IMR-90 (cell line): ENCODE data around the gene DPYSL5. TPM values are rescaled to one million over a fixed set of nuclear protein-coding genes. Genes with fewer than 3 reads are reported as not detected.

Experiments
- ATAC-seq: fragments of 200-7000 bp; cut with Tn5 transposase; 2 replicates; pipeline ENCODE4 v1.9.1; 2020; ENCODE audit warnings: low read depth, mild to moderate bottlenecking, moderate library complexity
- BruUV-seq: library from RNA; stranded (reverse); fragments of 400-500 nt; replicated peaks from 2 replicates; lab custom pipeline; 2021; lab: Mats Ljungman, UMichigan
- CTCF ChIA-PET: fragments of 300-600 bp; formaldehyde crosslinking; extraction: SDS; loops from one replicate; lab custom pipeline; 2021; ENCODE audit warnings: antibody characterized with exemption; lab: Yijun Ruan, JAX
- POLR2A ChIA-PET: fragments of 300-600 bp; sonication (Branson Sonifier 250); formaldehyde crosslinking; loops from one replicate; lab custom pipeline; 2022; ENCODE audit warnings: antibody characterized with exemption; ENCODE audit not compliant: unreplicated experiment; lab: Charles Lee
- DNase-seq: peaks from one replicate; pipeline ENCODE4 v3.0.0; 2013
- H2AFZ ChIP-seq: replicated peaks from 2 replicates; pipeline ENCODE3; 2013; ENCODE audit warnings: low read length, mild to moderate bottlenecking; ENCODE audit not compliant: poor library complexity
- H2AK5ac ChIP-seq: 2 replicates; pipeline ENCODE4 v1.6.1; 2013; ENCODE audit warnings: low read depth, low read length, inconsistent platforms
- H2AK9ac ChIP-seq: replicated peaks from 2 replicates; pipeline ENCODE3; 2013; ENCODE audit warnings: mild to moderate bottlenecking, low read depth, low read length, moderate library complexity; ENCODE audit not compliant: poor library complexity
- H2BK120ac ChIP-seq: 2 replicates; pipeline ENCODE4 v1.6.1; 2013; ENCODE audit warnings: low read depth, low read length, inconsistent platforms
- H2BK15ac ChIP-seq: 3 replicates; pipeline ENCODE4 v1.6.1; 2013; ENCODE audit warnings: low read depth, low read length, inconsistent platforms
- H2BK20ac ChIP-seq: 2 replicates; pipeline ENCODE4 v1.6.1; 2013; ENCODE audit warnings: low read depth, mild to moderate bottlenecking, inconsistent platforms, low read length, moderate library complexity
- H2BK5ac ChIP-seq: 2 replicates; pipeline ENCODE4 v1.6.1; 2013; ENCODE audit warnings: mild to moderate bottlenecking, low read depth, low read length, inconsistent platforms; ENCODE audit not compliant: poor library complexity, severe bottlenecking
- H3K14ac ChIP-seq: replicated peaks from 2 replicates; pipeline ENCODE4 v1.6.1; 2013; ENCODE audit warnings: low read depth, low read length, inconsistent platforms
- H3K18ac ChIP-seq: 2 replicates; pipeline ENCODE4 v1.6.1; 2013; ENCODE audit warnings: low read depth, low read length, control low read depth
- H3K23ac ChIP-seq: 2 replicates; pipeline ENCODE4 v1.6.1; 2013; ENCODE audit warnings: low read depth, low read length, inconsistent platforms
- H3K27ac ChIP-seq: 2 replicates; pipeline ENCODE4 v1.5.1; 2013; ENCODE audit warnings: mild to moderate bottlenecking, control low read depth, low read length; ENCODE audit not compliant: insufficient read depth
- H3K27me3 ChIP-seq: 2 replicates; pipeline ENCODE4 v1.6.1; 2013; ENCODE audit warnings: low read length; ENCODE audit not compliant: control insufficient read depth, insufficient read depth
- H3K36me3 ChIP-seq: 2 replicates; pipeline ENCODE4 v1.6.1; 2013; ENCODE audit warnings: low read length, mixed read lengths; ENCODE audit not compliant: control insufficient read depth, insufficient read depth
- H3K4ac ChIP-seq: 2 replicates; pipeline ENCODE4 v1.6.1; 2013; ENCODE audit warnings: low read depth, low read length, inconsistent platforms
- H3K4me1 ChIP-seq: 2 replicates; pipeline ENCODE4 v1.6.1; 2013; ENCODE audit warnings: low read length, mixed read lengths; ENCODE audit not compliant: control insufficient read depth, insufficient read depth
- H3K4me2 ChIP-seq: 2 replicates; pipeline ENCODE4 v1.6.1; 2013; ENCODE audit warnings: low read depth, mild to moderate bottlenecking, control low read depth, low read length, moderate library complexity
- H3K4me3 ChIP-seq: 2 replicates; pipeline ENCODE4 v1.5.1; 2013; ENCODE audit warnings: low read depth, mild to moderate bottlenecking, control low read depth, low read length, moderate library complexity; ENCODE audit not compliant: insufficient read depth
- H3K56ac ChIP-seq: 2 replicates; pipeline ENCODE4 v1.6.1; 2013; ENCODE audit warnings: low read length, inconsistent platforms; ENCODE audit not compliant: insufficient read depth; ENCODE audit errors: extremely low read depth
- H3K79me1 ChIP-seq, 2 experiments: 2 replicates each; pipeline ENCODE4 v1.6.1; 2013; ENCODE audit warnings: low read length in 2 of 2, inconsistent platforms in 1 of 2, low read depth in 1 of 2
- H3K9ac ChIP-seq: 2 replicates; pipeline ENCODE4 v1.6.1; 2013; ENCODE audit warnings: low read depth, low read length, control low read depth
- H3K9me1 ChIP-seq: 2 replicates; pipeline ENCODE4 v1.6.1; 2013; ENCODE audit warnings: low read length, inconsistent platforms; ENCODE audit not compliant: insufficient read depth
- H3K9me3 ChIP-seq: 2 replicates; pipeline ENCODE4 v1.6.1; 2013; ENCODE audit warnings: low read length; ENCODE audit not compliant: control insufficient read depth, insufficient read depth
- H4K20me1 ChIP-seq: 2 replicates; pipeline ENCODE4 v1.6.1; 2013; ENCODE audit warnings: low read length, inconsistent platforms; ENCODE audit not compliant: insufficient read depth
- H4K5ac ChIP-seq: 2 replicates; pipeline ENCODE4 v1.6.1; 2013; ENCODE audit warnings: mild to moderate bottlenecking, low read depth, low read length, control low read depth
- H4K8ac ChIP-seq, 2 experiments: 2 replicates each; pipeline ENCODE4 v1.6.1; 2013; ENCODE audit warnings: low read depth in 2 of 2, low read length in 2 of 2, control low read depth in 1 of 2, inconsistent platforms in 1 of 2
- H4K91ac ChIP-seq: 2 replicates; pipeline ENCODE4 v1.6.1; 2013; ENCODE audit warnings: low read depth, low read length, inconsistent platforms; ENCODE audit not compliant: insufficient read depth
- BHLHE40 ChIP-seq: fragments of 150-350 bp; IDR thresholded peaks from 2 replicates; pipeline ENCODE4 v1.6.1; 2016; ENCODE audit warnings: mild to moderate bottlenecking, low read depth, low read length
- CEBPB ChIP-seq: IDR thresholded peaks from 2 replicates; pipeline ENCODE4 v1.6.1; 2012; ENCODE audit warnings: low read depth, low read length, improper control_type of control experiment
- CHD1 ChIP-seq: IDR thresholded peaks from 2 replicates; pipeline ENCODE4 v1.6.1; 2012; ENCODE audit warnings: low read depth, low read length, improper control_type of control experiment
- CTCF ChIP-seq: conservative IDR thresholded peaks from 2 replicates; pipeline ENCODE4 v1.5.1; 2012; ENCODE audit warnings: mild to moderate bottlenecking, low read depth, low read length, improper control_type of control experiment
- ELK1 ChIP-seq: fragments of 150-350 bp; IDR thresholded peaks from 2 replicates; pipeline ENCODE4 v1.6.1; 2016; ENCODE audit warnings: low read depth, mild to moderate bottlenecking, low read length, moderate library complexity, borderline replicate concordance
- FOS ChIP-seq: fragments of 150-350 bp; IDR thresholded peaks from 2 replicates; pipeline ENCODE4 v1.6.1; 2016; ENCODE audit warnings: low read depth, low read length
- MAFK ChIP-seq: IDR thresholded peaks from 2 replicates; pipeline ENCODE4 v1.6.1; 2012; ENCODE audit warnings: low read depth, low read length, improper control_type of control experiment
- MAZ ChIP-seq: IDR thresholded peaks from 2 replicates; pipeline ENCODE4 v1.6.1; 2012; ENCODE audit warnings: low read depth, mild to moderate bottlenecking, low read length, improper control_type of control experiment, moderate library complexity, borderline replicate concordance
- NFE2L2 ChIP-seq: fragments of 150-350 bp; IDR thresholded peaks from 2 replicates; pipeline ENCODE4 v1.6.1; 2016; ENCODE audit warnings: low read depth, mild to moderate bottlenecking, low read length
- POLR2A ChIP-seq: IDR thresholded peaks from 2 replicates; pipeline ENCODE4 v1.6.1; 2012; ENCODE audit warnings: mild to moderate bottlenecking, low read depth, low read length
- RCOR1 ChIP-seq: IDR thresholded peaks from 2 replicates; pipeline ENCODE4 v1.6.1; 2012; ENCODE audit warnings: mild to moderate bottlenecking, low read length, improper control_type of control experiment; ENCODE audit not compliant: insufficient replicate concordance
- RFX5 ChIP-seq: IDR thresholded peaks from 2 replicates; pipeline ENCODE4 v1.8.0; 2012; ENCODE audit warnings: low read depth, mild to moderate bottlenecking, low read length, moderate library complexity
- SMC3 ChIP-seq: fragments of 150-350 bp; IDR thresholded peaks from 2 replicates; pipeline ENCODE4 v1.6.1; 2016; ENCODE audit warnings: low read depth, mild to moderate bottlenecking, antibody characterized with exemption, low read length, moderate library complexity
- WGBS, 2 experiments: methylation state at CpG; one replicate each; pipeline versions ENCODE4 v1.1.5 to v1.1.7; 2013; ENCODE audit warnings: missing lambda C conversion rate in 2 of 2; ENCODE audit not compliant: insufficient read length in 1 of 2; ENCODE audit errors: extremely low coverage in 2 of 2; 5-methylcytosine and 5-hydroxymethylcytosine counted together
- dilution Hi-C: fragments of 300-500 bp; cut with HindIII; formaldehyde crosslinking; loops from one replicate; pipeline ENCODE4 v1.14.3; 2018; ENCODE audit warnings: low sequenced_read_pairs; ENCODE audit not compliant: unreplicated experiment
- in situ Hi-C: fragments of 300-500 bp; cut with MboI; formaldehyde crosslinking; loops from 3 replicates; pipeline ENCODE4 v1.14.3; 2019; ENCODE audit warnings: low sequenced_read_pairs, inconsistent platforms, mixed read lengths
- intact Hi-C: fragments of 100-400 bp; cut with micrococcal nuclease; formaldehyde crosslinking; loops from 2 replicates; pipeline ENCODE4 v1.10.0; 2022
- polyA plus RNA-seq, 3 experiments: library from polyadenylated mRNA; depleted of rRNA; stranded (reverse); fragments of >200 nt; gene quantifications; 2 replicates each; pipeline ENCODE4 v1.2.3, GENCODE V29; 2012; ENCODE audit warnings: low replicate concordance in 1 of 3
- total RNA-seq: library from RNA; depleted of rRNA; stranded (reverse); fragments of >200 nt; gene quantifications from 2 replicates; pipeline ENCODE4 v1.2.3, GENCODE V29; 2012
- TF ChIP-seq, protein P1 (sequence below): fragments of 150-350 bp; IDR thresholded peaks from 2 replicates; pipeline ENCODE4 v1.6.1; 2017; ENCODE audit warnings: mild to moderate bottlenecking, antibody characterized with exemption, low read length, low read depth

The DPYSL5 gene
- total and polyA plus RNA-seq, 2 of the 4 experiments (the other 2 are of a cell fraction): not detected

DNA sequence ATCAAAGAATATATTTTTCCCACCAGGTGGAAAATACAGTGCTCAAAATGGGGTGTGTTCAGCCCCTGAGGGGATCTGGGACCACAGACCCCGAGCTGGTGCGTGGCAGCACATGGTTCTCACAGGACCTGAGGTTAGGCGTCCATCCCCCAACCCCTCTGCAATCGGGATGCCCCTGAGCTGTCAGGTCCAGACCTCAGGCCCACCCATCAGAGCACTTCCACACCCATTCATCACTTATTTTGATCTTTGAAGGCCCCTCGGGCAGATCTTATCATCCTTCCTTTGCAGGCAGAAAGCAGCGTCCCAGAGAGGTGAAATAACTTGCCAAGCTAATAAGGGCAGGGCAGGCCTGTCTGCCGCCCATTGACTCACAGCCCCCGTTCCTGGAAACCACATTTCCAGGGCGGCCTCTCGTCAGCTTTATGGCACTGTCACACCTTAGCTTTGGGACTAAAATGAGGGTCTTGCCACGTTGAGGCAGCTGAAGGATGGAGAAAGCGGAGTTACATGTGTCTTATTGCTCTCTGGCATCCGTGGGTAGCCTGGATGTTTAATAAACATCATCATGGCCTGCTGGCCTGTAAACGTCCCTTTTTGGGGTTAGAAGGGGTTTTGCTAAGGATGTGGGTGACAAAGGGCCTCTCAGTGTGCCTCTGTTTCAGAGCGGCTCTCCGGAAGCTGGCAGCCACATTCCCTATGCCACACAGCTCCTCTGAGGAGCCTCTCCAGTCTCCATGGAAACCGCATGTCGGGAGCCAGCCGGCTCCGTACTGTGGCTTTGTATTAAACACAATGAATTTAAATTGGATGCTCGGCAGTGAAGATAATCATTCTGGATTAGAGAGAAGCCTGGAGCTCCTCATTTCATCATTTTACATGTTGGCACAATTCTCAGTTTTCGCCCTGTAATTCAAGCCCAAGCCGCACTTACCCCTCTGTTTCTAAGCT lies 64.3 kb downstream of the DPYSL5 start:
- no peak overlapping the region for H3K4ac ChIP-seq
- no peaks in the 10 kb centered on the region for H3K36me3 ChIP-seq
- no peaks in the 10 kb centered on the region for H3K9me1 ChIP-seq
- H3K14ac ChIP-seq: no peak overlapping the region
- H3K27ac ChIP-seq: no peak overlapping the region
- H4K8ac ChIP-seq: no peak overlapping the region
- no peak overlapping the region for H2AFZ ChIP-seq
- CTCF ChIA-PET: interaction anchor here (0.6 kb wide), 1 partner anchor 961 kb away, joined by 3 read pairs; no protein-coding TSS in a partner anchor
- H4K20me1 ChIP-seq: no peaks in the 10 kb centered on the region
- DNase-seq: no peak
- ATAC-seq: peak; percentile 65
- intact Hi-C loops: no loop called here
- H4K91ac ChIP-seq: no peak overlapping the region
- H4K5ac ChIP-seq: no peak overlapping the region
- no peak overlapping the region for H3K9ac ChIP-seq
- no peak overlapping the region for H2AK5ac ChIP-seq
- H2BK120ac ChIP-seq: no peak overlapping the region
- no peak overlapping the region for H2BK5ac ChIP-seq
- no peak overlapping the region for H3K23ac ChIP-seq
- no peak overlapping the region for H2BK20ac ChIP-seq
- no peak overlapping the region for H2AK9ac ChIP-seq
- no peaks in the 10 kb centered on the region for H3K4me1 ChIP-seq
- peaks cover 2% of the 10 kb centered on the region; the same call in 1 of the 2 replicates for H3K9me3 ChIP-seq
- 41% methylated on average over 5 of the region's 23 CpGs; no CpG with 5 or more reads in 1 of the 2 experiments for WGBS, 2 experiments
- POLR2A ChIA-PET: no interaction called here
- H3K18ac ChIP-seq: no peak overlapping the region
- H3K4me3 ChIP-seq: no peak overlapping the region
- peaks cover 77% of the 10 kb centered on the region for H3K27me3 ChIP-seq
- no peak overlapping the region; the same call in 1 of the 2 replicates for H3K4me2 ChIP-seq
- H3K56ac ChIP-seq: no peak overlapping the region
- no peaks in the 10 kb centered on the region for H3K79me1 ChIP-seq
- no peak overlapping the region for H2BK15ac ChIP-seq
- dilution Hi-C loops: no loop called here
- in situ Hi-C loops: no loop called here
- no TSS peak for BruUV-seq
- TF ChIP-seq ELK1 (no peak), CEBPB (no peak), MAZ (no peak), NFE2L2 (no peak), BHLHE40 (no peak), MAFK (no peak), SMC3 (no peak), RCOR1 (no peak), POLR2A (no peak), FOS (no peak), CTCF (no peak), CHD1 (no peak), RFX5 (no peak)
- TF ChIP-seq, protein P1, sequence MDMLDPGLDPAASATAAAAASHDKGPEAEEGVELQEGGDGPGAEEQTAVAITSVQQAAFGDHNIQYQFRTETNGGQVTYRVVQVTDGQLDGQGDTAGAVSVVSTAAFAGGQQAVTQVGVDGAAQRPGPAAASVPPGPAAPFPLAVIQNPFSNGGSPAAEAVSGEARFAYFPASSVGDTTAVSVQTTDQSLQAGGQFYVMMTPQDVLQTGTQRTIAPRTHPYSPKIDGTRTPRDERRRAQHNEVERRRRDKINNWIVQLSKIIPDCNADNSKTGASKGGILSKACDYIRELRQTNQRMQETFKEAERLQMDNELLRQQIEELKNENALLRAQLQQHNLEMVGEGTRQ: no peak
